Right forelimb (tissue), 1 donor: ENCODE results near the gene COL6A3.
"Not testable (repeated sequence)": the region's sequence is repeated elsewhere in the genome, so short reads cannot be mapped to it uniquely, and the experiment has no call there.

Experiments used
- DNase-seq: peaks from one replicate; pipeline ENCODE4 v3.0.0-alpha.2; 2018

COL6A3 gene

DNA sequence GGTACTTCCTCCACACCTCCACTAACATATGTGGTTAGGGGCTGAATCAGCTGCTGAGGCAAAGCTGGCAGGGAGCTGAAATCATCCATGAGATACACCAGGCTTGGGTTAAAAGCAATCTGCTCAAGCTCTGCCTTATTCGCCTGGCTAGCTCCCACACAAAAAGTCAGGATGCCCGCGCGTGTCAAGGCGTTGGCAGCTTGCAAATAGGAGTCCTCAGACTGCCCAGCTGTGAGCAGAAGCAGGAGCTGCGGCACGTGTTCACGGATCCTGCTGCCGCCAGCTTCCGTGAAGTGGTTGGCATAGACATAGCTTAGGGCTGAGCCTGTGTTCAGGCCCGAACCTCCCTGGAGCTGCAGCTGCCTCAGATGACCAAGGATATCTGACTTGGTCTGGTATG lies 35.3 kb downstream of the COL6A3 start:
- DNase-seq, result no peak

- DNase-seq, result no peak
Observed at GRCh38 chr2:237374284-237375060, 39.5 kb downstream of the COL6A3 start.

- DNase-seq, result no peak
Observed at GRCh38 chr2:237371856-237372255, 42.1 kb downstream of the COL6A3 start.

- no peak for DNase-seq
Observed at GRCh38 chr2:237365671-237366070, 48.3 kb downstream of the COL6A3 start.

GRCh38 chr2:237364655-237365054 lies 49.3 kb downstream of the COL6A3 start:
- DNase-seq, result no peak

DNA sequence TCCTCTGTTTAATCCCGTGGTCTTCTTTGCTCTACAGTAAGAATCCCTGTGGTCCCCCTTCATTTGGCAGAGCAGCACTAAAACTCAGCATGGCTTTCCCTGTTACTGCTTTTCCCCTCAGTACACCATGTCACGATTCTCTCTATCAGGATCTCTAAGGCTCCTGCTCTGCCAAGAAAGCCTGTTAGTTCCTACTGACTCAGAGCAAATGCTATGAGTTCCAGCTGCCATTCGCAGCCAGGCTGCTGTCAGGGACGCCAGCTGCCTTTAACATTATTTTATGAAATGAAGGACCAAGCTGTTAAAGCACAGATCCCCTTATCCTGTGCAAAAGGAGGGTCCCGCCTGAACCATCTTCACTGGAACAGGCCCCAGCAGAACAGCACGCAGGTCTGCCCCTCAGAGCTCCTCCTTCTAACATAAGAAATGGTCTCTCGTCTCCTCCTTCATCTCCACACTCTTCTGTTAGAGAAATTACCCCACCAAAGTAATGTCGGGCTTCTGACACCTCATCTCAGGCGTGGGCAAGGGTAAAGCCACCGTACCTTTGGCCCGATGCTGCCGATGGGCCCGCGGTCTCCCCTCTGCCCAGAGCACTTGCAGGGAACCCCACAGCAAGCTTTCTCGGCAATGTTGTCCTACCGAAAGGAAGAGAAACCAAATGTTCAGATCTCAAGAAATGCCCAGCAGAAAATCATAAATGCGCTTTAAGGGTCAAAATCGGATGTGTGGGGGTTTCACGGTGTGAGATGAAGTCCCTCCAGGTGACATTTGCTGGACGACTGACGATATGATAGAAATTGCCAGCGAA lies 52.6 kb downstream of the COL6A3 start:
- DNase-seq, result no peak

- DNase-seq, result no peak
Observed at GRCh38 chr2:237359894-237360780, 53.8 kb downstream of the COL6A3 start.

DNA sequence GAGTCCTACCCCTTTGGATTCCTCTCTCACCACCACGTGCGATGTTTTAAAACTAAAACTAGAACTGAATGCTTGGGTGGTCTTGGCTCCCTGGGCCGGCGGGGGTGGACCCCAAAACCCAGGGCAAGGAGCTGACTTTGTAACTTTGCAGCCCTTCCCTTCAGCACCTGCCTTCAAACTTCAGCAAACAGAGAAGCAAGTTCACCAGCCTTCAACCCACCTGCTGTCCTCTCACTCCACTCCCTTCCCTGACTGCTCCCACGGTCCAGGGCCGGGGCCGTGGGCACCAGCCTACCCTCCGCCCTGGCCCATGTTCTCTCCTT lies 54.5 kb downstream of the COL6A3 start:
- DNase-seq, result no peak

- DNase-seq, result no peak
Observed at GRCh38 chr2:237358721-237359517, 55.0 kb downstream of the COL6A3 start.

DNA sequence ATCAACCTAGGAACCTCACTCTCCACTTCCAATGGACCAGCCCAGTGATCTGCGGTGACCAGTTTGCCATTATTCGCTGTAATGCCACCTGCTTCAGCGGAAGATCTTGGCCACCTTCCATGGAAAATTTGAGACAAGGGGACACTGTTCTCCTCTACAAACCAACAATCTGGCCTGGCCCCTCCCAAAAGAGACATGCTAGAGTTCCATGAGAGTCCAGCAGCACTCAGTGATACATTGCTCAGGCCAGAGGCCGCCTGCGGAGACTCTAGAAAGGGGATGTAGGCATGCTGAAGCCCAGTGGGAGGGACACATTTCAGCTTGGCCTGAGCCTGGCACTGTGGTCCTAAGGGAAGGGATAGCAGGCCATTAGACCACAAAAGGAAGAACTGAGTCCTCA lies 58.3 kb downstream of the COL6A3 start:
- DNase-seq, result no peak

DNA sequence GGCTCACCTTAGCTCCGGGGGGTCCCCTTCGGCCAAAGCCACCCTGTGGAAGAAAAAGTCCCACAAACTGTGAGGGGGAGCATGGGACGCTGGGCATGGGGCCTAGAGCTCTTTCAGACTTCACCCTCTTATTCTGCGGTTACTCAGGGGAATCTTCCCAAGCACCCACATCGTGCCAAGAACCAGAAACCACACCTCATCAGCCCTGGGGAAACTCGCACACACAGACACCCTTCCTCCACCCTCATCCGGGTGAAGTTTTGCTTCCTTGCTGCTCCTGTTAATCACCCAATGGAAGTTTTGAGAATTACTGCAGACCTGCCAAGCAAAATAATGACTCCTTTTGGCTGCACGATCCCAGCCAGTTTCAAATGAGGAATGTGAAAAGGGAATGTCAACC lies 59.1 kb downstream of the COL6A3 start:
- DNase-seq, result no peak

GRCh38 chr2:237354172-237354571 lies 59.8 kb downstream of the COL6A3 start:
- DNase-seq, result not testable (repeated sequence)

- no peak for DNase-seq
Observed at GRCh38 chr2:237353215-237353614, 60.7 kb downstream of the COL6A3 start.

DNA sequence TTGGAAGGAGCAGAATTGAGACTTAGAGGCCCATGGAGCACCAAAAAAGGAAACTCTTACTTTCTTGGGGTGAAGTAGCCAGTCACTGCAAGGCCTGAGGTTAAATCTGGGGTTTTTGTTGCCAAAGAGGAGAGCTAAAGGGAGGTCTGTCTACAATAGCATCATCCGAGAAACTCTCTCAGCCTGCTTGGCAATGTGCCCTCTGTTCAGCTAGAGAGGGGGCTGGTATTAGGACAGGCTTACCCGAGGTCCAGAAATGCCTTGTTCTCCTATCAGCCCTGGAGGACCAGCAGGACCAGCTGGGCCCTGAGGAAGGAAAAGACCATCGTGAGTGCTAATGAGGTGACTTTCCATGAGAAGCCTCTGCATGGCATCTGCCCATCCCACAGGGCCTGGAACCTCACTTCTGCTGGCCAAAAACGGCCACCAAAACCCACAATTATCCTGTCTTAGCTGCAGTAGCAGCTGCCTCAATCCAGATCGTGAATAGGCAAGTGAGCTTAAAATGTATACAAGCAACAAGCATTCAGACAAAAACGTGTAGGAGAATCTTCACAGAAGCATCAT lies 61.6 kb downstream of the COL6A3 start:
- DNase-seq, result no peak

DNA sequence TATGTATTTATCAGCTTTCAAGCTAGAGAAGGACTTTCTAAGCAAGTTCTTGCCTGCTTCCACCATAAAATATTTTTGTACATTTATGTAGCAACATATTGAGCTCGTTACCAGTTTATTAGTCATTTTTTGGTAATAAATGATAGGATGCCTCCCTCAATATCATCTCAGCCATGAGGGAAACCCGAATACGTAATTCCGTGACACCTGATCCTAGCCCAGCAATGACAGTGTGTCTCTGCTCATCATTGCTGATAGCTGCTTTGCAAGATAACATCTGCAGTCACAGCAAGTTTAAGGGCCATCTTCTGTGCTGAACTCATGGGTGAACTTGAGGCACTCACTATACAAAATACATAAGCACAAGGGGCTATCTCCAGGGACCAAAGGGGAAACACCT lies 62.2 kb downstream of the COL6A3 start:
- DNase-seq, result no peak

DNA sequence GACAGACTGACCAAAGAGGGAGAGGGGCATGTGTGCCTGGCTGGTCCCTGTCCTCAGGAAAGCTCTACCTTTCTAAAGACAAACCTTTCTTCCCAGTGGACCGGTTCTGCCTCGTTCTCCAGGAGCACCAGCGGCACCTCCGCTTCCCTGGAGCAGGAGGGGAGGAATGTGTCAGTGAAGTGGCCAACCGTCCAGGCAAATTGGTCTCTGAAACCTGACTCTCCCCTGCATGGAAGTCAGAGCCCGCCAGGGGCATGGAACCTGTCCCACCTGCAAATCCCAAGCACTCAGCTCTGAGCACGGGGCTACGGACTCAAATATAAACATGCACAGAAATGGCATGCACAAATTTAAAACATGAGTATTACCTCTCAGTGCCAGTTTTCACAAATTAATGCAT lies 62.9 kb downstream of the COL6A3 start:
- DNase-seq, result no peak

- DNase-seq, result no peak
Observed at GRCh38 chr2:237350597-237350996, 63.4 kb downstream of the COL6A3 start.

GRCh38 chr2:237350070-237350469 lies 63.9 kb downstream of the COL6A3 start:
- no peak for DNase-seq

GRCh38 chr2:237348281-237348865 lies 65.6 kb downstream of the COL6A3 start:
- DNase-seq, result no peak

DNA sequence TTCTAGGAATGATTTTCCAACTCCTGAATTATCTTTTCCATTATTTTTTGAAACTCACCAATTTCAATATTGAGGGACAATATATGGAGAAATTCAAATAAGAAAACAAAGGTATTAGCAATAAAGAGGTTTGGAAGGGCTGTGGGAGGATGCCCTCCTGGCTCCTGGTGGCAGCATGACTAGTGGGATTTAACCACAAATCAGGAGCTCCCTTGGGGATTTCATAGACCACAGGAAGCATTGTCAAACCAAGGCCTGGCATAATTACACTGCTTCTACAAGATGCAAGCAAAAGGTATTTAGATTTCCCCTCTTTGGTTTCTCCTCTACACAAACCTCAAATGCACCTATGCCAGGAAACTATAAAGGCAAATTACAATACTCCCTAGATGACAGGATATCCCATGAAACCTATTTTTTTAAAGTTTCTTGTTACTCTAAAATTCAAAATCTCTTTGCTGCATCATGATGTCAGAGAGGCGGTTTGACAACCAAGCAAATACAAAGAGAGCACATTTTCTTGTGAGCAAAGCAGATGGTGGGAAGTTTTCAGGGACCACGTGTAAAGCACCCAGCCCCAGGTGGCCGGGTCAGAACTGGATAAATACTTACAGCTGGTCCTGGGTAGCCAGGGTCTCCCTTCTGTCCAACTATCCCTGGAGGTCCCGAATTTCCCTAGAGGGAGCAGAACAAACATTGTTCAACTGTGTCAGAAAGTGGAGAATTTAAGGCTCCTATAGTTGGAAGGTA lies 67.9 kb downstream of the COL6A3 start:
- DNase-seq, result no peak

- DNase-seq, result no peak
Observed at GRCh38 chr2:237345411-237345810, 68.6 kb downstream of the COL6A3 start.
